SK-N-SH (cell line): ENCODE results near the gene STAC3. TPM values are rescaled to one million over a fixed set of nuclear protein-coding genes. Genes with fewer than 3 reads are reported as not detected.

Source experiments
- CTCF ChIA-PET: fragments of 300-600, 350-600 bp; formaldehyde crosslinking; extraction: SDS; loops from one replicate; lab custom pipeline; 2021; lab: Yijun Ruan, JAX
- POLR2A ChIA-PET: fragments of 350-600 bp; sonication (Branson Sonifier 250); formaldehyde crosslinking; extraction: SDS; loops from one replicate; lab custom pipeline; 2020; ENCODE audit warnings: antibody characterized with exemption, inconsistent platforms; lab: Yijun Ruan, JAX
- DNase-seq: peaks from one replicate; pipeline ENCODE4 v3.0.0; 2012
- H2AFZ ChIP-seq: fragments of 200-600 bp; sonication (generic); 2 replicates; pipeline ENCODE4 v1.8.1; 2016; ENCODE audit warnings: antibody characterized with exemption, mild to moderate bottlenecking, low read depth
- H3F3A ChIP-seq: fragments of 200-600 bp; sonication (generic); replicated peaks from 2 replicates; pipeline ENCODE3; 2016; ENCODE audit warnings: antibody characterized with exemption, mild to moderate bottlenecking; ENCODE audit not compliant: insufficient read depth
- H3K27ac ChIP-seq, 2 experiments: fragments of 200-500 bp in 1 of 2; fragments of 200-600 bp in 1 of 2; sonication (Bioruptor generic) in 1 of 2; sonication (generic), shearing (Covaris generic) in 1 of 2; 2 replicates each; pipeline versions ENCODE4 v1.5.1 to v1.6.1; 2014 to 2016; ENCODE audit warnings: low read depth in 2 of 2, inconsistent platforms in 1 of 2, low read length in 1 of 2, mild to moderate bottlenecking in 1 of 2, mixed read lengths in 1 of 2
- H3K27me3 ChIP-seq: fragments of 200-600 bp; sonication (generic), shearing (Covaris generic); 2 replicates; pipeline ENCODE4 v1.6.1; 2016; ENCODE audit warnings: mixed run types; ENCODE audit not compliant: insufficient read depth
- H3K36me3 ChIP-seq, 2 experiments: fragments of 200-500 bp in 1 of 2; fragments of 200-600 bp in 1 of 2; sonication (Bioruptor generic) in 1 of 2; sonication (generic) in 1 of 2; replicated peaks in 1 of 2; 2 replicates each; pipeline versions ENCODE3 to v1.5.1; 2014 to 2016; ENCODE audit warnings: low read length in 1 of 2, mild to moderate bottlenecking in 1 of 2; ENCODE audit not compliant: insufficient read depth in 2 of 2, control insufficient read depth in 1 of 2
- H3K4me1 ChIP-seq, 2 experiments: fragments of 200-500 bp in 1 of 2; fragments of 200-600 bp in 1 of 2; sonication (Bioruptor generic) in 1 of 2; sonication (generic), shearing (Covaris generic) in 1 of 2; 2 replicates each; pipeline versions ENCODE4 v1.5.1 to v1.6.1; 2014 to 2016; ENCODE audit warnings: low read depth in 1 of 2, low read length in 1 of 2, mixed run types in 1 of 2; ENCODE audit not compliant: insufficient read depth in 2 of 2, control insufficient read depth in 1 of 2
- H3K4me2 ChIP-seq: fragments of 200-600 bp; sonication (generic), shearing (Covaris generic); 2 replicates; pipeline ENCODE4 v1.6.1; 2017; ENCODE audit warnings: mixed run types
- H3K4me3 ChIP-seq, 2 experiments: fragments of 200-500 bp in 1 of 2; fragments of 200-600 bp in 1 of 2; sonication (Bioruptor generic) in 1 of 2; sonication (generic), shearing (Covaris generic) in 1 of 2; 2 replicates each; pipeline versions ENCODE4 v1.5.1 to v1.8.1; 2014 to 2016; ENCODE audit warnings: low read depth in 2 of 2, inconsistent platforms in 1 of 2, low read length in 1 of 2, mild to moderate bottlenecking in 1 of 2, mixed read lengths in 1 of 2, moderate library complexity in 1 of 2
- H3K79me2 ChIP-seq: fragments of 200-600 bp; sonication (generic); 2 replicates; pipeline ENCODE4 v1.8.1; 2017; ENCODE audit warnings: mild to moderate bottlenecking; ENCODE audit not compliant: insufficient read depth
- H3K9ac ChIP-seq: fragments of 200-600 bp; sonication (generic); 2 replicates; pipeline ENCODE4 v1.6.1; 2017; ENCODE audit warnings: mixed run types
- H3K9me2 ChIP-seq: fragments of 200-600 bp; sonication (generic); 2 replicates; pipeline ENCODE4 v1.6.1; 2017; ENCODE audit warnings: mixed run types
- H3K9me3 ChIP-seq: fragments of 200-600 bp; sonication (generic); 2 replicates; pipeline ENCODE4 v1.6.1; 2017; ENCODE audit warnings: mixed run types, mild to moderate bottlenecking, moderate library complexity
- H4K20me1 ChIP-seq: fragments of 200-600 bp; sonication (generic); 2 replicates; pipeline ENCODE4 v1.6.1; 2017; ENCODE audit warnings: mild to moderate bottlenecking, mixed run types; ENCODE audit not compliant: insufficient read depth
- CTCF ChIP-seq: fragments of 200-600 bp; sonication (generic); IDR thresholded peaks from 2 replicates; pipeline ENCODE4 v1.6.1; 2017; ENCODE audit warnings: antibody characterized with exemption, mild to moderate bottlenecking, moderate library complexity
- EP300 ChIP-seq, 2 experiments: IDR thresholded peaks; 2 replicates each; pipeline versions ENCODE4 v1.4.0 to v1.6.1; 2012; ENCODE audit warnings: borderline replicate concordance in 1 of 2, low read depth in 1 of 2, low read length in 1 of 2
- EZH2phosphoT487 ChIP-seq: fragments of 200-600 bp; sonication (generic); IDR thresholded peaks from 2 replicates; pipeline ENCODE4 v1.6.1; 2017; ENCODE audit warnings: low read depth, mixed run types, mild to moderate bottlenecking, antibody characterized with exemption, moderate library complexity, borderline replicate concordance
- GABPA ChIP-seq: IDR thresholded peaks from 2 replicates; pipeline ENCODE4 v1.4.0; 2012; ENCODE audit warnings: low read depth, mild to moderate bottlenecking
- GATA2 ChIP-seq: sonication (generic); formaldehyde crosslinking; IDR thresholded peaks from 2 replicates; pipeline ENCODE4 v1.5.0; 2020; ENCODE audit warnings: mild to moderate bottlenecking, missing genetic modification reagents
- JUND ChIP-seq: IDR thresholded peaks from 2 replicates; pipeline ENCODE4 v1.4.0; 2012
- MAX ChIP-seq: IDR thresholded peaks from 2 replicates; pipeline ENCODE4 v1.4.0; 2012; ENCODE audit warnings: low read depth
- RAD21 ChIP-seq: IDR thresholded peaks from 2 replicates; pipeline ENCODE4 v1.6.1; 2012; ENCODE audit warnings: mild to moderate bottlenecking, low read length
- RXRA ChIP-seq: IDR thresholded peaks from 2 replicates; pipeline ENCODE4 v1.4.0; 2012; ENCODE audit warnings: low read depth, mild to moderate bottlenecking, borderline replicate concordance
- SMC3 ChIP-seq: IDR thresholded peaks from 2 replicates; pipeline ENCODE4 v1.6.1; 2012; ENCODE audit warnings: low read depth, low read length, improper control_type of control experiment
- USF1 ChIP-seq: IDR thresholded peaks from 2 replicates; pipeline ENCODE4 v1.4.0; 2012; ENCODE audit warnings: low read depth, borderline replicate concordance
- USF2 ChIP-seq: fragments of 150-350 bp; IDR thresholded peaks from 2 replicates; pipeline ENCODE4 v1.6.1; 2017; ENCODE audit warnings: antibody characterized with exemption, low read length, low read depth, borderline replicate concordance
- WGBS: methylation state at CpG from one replicate; pipeline ENCODE4 v1.1.6; 2017; ENCODE audit warnings: low lambda C conversion rate; 5-methylcytosine and 5-hydroxymethylcytosine counted together
- polyA plus RNA-seq, 3 experiments: library from polyadenylated mRNA; depleted of rRNA; stranded (reverse); fragments of >200 nt; gene quantifications; 2 replicates each; pipeline ENCODE4 v1.2.3, GENCODE V29; 2012

STAC3 gene
- polyA plus RNA-seq, 1 of the 3 experiments (the other 2 are of a cell fraction), result 0.76 TPM

GRCh38 chr12:57215065-57215464 lies 35.9 kb downstream of the STAC3 start:
- no peaks in the 10 kb centered on the region for H3K9me3 ChIP-seq
- peaks cover 30% of the 10 kb centered on the region for H3K27me3 ChIP-seq
- CTCF ChIA-PET, result interaction anchor here (0.7 to 15.9 kb wide), 20 partner anchors 20 to 259 kb away, joined by 3 to 937 read pairs (median 11); partner anchors contain the start of genes GLI1, INHBE, LRP1 and SHMT2
- H3K9me2 ChIP-seq, result no peaks in the 10 kb centered on the region
- no peak overlapping the region for H3K4me3 ChIP-seq
- TF ChIP-seq GATA2 (CRISPR knock-in tag) (no peak), MAX (no peak), GABPA (no peak), USF1 (no peak), EP300 (IDR thresholded peaks at IDR 0.05; ENCODE audit: borderline replicate concordance in 1 of 2, low read depth in 1 of 2, low read length in 1 of 2) (no peak), RXRA (no peak), EZH2phosphoT487 (no peak), USF2 (no peak)
- TF ChIP-seq, all 33 proteins: peak for 0
- no peak for DNase-seq
- Histone ChIP-seq H4K20me1 (0 out of 2 replicates have a peak, but pooled peaks cover 6% of the 10 kb centered on the region), H2AFZ (no peak overlapping the region), H3K36me3 (peaks cover 0 to 17% of the 10 kb centered on the region in 2 experiments), H3F3A (peaks cover 13% of the 10 kb centered on the region), H3K9ac (no peak overlapping the region), H3K4me2 (no peak overlapping the region), H3K27ac (no peak overlapping the region), H3K4me1 (peaks cover 0 to 29% of the 10 kb centered on the region in 2 experiments; a peak in 1 of 4 replicates), H3K79me2 (no peaks in the 10 kb centered on the region)
- 54% methylated on average over 11 of the region's 11 CpGs for WGBS
- POLR2A ChIA-PET, result interaction anchor here (1.2 kb wide), 1 partner anchor 24 kb away, joined by 3 read pairs; no protein-coding TSS in a partner anchor

GRCh38 chr12:57214398-57214781 lies 36.6 kb downstream of the STAC3 start:
- H3K27ac ChIP-seq, result no peak overlapping the region
- peaks cover 13% of the 10 kb centered on the region for H3F3A ChIP-seq
- H3K36me3 ChIP-seq, result peaks cover 0 to 17% of the 10 kb centered on the region in 2 experiments
- no peaks in the 10 kb centered on the region for H3K9me2 ChIP-seq
- no peak overlapping the region for H3K9ac ChIP-seq
- WGBS, result 6% methylated on average over 14 of the region's 14 CpGs
- no peaks in the 10 kb centered on the region for H3K79me2 ChIP-seq
- DNase-seq, result peak; percentile 88
- no peaks in the 10 kb centered on the region for H3K9me3 ChIP-seq
- H3K4me2 ChIP-seq, result no peak overlapping the region
- H3K4me3 ChIP-seq, result no peak overlapping the region
- ChIA-PET CTCF (interaction anchor here (0.6 to 15.9 kb wide), 44 partner anchors 13 to 283 kb away, joined by 3 to 937 read pairs (median 5); partner anchors contain the start of genes GLI1, INHBE, LRP1 and SHMT2), POLR2A (interaction anchor here (1.0 kb wide), 1 partner anchor 25 kb away, joined by 3 read pairs; no protein-coding TSS in a partner anchor)
- peaks cover 23% of the 10 kb centered on the region for H3K27me3 ChIP-seq
- H4K20me1 ChIP-seq, result 0 out of 2 replicates have a peak, but pooled peaks cover 6% of the 10 kb centered on the region
- no peak overlapping the region for H2AFZ ChIP-seq
- peaks cover 0 to 27% of the 10 kb centered on the region in 2 experiments; a peak in 1 of 4 replicates for H3K4me1 ChIP-seq
- TF ChIP-seq SMC3, result peak; percentile 76
- TF ChIP-seq CTCF, result peak; percentile 74
- TF ChIP-seq RXRA, result no peak
- TF ChIP-seq JUND, result no peak
- peak; percentile 60 for TF ChIP-seq RAD21
- no peak for TF ChIP-seq GABPA
- no peak for TF ChIP-seq GATA2 (CRISPR knock-in tag)
- TF ChIP-seq USF1, result no peak
